D341Med (cell line): Measurements from ENCODE around the gene NGFR.

ENCODE experiments used
- DNase-seq: peaks from one replicate; pipeline ENCODE4 v3.0.0; 2012; ENCODE audit warnings: low spot score

NGFR gene, protein sequence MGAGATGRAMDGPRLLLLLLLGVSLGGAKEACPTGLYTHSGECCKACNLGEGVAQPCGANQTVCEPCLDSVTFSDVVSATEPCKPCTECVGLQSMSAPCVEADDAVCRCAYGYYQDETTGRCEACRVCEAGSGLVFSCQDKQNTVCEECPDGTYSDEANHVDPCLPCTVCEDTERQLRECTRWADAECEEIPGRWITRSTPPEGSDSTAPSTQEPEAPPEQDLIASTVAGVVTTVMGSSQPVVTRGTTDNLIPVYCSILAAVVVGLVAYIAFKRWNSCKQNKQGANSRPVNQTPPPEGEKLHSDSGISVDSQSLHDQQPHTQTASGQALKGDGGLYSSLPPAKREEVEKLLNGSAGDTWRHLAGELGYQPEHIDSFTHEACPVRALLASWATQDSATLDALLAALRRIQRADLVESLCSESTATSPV

DNA sequence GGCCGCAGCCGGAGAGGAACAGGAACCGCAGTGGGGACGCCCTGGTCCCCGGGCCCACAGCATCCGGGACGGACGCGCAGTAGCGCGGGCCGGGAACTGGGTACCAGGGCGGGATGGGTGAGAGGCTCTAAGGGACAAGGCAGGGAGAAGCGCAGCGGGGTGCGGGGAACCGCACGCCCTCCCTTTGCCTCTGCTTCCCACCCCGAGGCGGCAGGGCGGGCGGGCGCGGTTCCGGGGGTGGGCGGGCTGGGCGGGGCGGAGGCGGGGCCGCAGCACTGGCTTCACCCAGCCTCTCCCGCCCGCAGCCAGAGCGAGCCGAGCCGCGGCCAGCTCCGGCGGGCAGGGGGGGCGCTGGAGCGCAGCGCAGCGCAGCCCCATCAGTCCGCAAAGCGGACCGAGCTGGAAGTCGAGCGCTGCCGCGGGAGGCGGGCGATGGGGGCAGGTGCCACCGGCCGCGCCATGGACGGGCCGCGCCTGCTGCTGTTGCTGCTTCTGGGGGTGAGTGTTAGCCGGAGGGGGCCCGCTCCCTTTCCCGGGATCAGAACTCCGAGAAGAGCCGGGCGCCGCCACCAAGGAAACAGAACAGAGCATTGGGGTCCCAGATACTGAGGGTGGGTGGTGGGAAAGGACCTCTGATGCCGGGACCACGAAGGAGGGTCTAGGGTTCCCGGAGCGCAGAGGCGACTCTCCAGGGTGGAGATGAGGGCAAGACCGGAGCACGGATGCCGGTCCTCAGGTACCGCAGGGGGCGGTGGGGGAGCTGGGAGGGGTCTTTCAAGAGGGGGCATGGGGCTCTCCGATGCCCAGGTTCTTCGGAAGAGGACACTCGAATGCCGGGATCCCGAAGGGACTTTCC, at the start of gene NGFR:
Gene NGFR, plus strand, starts transcription at position 308 of the 856 bp plus-strand sequence. Its CDS starts 125 bp downstream, at position 433.
- peak; percentile 81 for DNase-seq

DNA sequence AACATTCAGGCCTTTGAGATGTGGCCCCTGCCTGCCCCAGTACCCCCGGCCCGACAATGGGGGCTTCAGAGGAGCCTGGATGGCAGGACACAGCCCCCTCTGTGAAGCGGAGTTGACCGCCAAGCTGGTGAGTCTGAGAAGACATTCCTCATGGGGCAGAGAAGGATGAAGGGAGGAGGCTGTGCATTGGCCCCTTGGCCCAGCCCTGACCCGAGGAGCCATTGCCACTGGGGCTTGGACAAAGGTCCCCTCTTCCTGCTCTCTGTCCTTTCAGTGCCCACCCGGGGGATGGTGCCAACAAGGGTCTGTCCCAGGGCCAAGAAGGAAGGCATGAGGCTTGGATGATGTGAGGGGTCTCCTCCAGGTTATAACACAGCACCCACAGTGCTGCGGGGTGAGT, 49.5 kb upstream of the NGFR start:
- no peak for DNase-seq

DNA sequence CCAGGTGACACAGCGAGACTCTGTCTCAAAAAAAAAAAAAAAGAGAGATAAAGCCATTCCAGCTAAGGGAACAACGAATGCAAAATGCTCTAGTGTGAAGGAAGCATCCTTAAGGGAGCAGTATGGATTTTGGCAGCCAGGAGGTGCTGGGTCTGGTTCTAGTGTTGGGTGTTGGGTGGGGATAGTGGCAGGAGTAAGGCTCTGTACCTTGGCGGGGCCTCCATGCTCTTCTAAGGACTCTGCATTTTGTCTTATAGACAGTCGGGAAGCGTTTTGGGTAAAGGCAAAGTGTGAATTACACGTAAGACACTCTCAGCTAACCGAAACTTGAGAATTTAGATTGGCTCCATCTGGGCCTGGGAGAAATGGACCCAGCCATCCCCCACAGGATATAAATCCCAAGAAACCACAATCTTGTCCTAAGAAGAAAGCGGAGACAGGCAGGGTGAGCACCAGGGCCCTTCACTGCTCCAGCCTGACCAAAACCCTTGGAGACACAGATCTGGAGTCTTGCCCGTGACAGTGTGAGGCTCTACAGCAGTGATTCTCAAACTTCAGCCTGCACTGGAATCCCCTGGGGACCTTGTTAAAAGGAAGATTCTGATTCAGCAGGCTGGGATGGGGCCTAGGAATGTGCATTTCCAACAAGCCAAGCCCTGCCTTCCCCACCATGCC, 47.3 kb upstream of the NGFR start:
- DNase-seq: no peak

DNA sequence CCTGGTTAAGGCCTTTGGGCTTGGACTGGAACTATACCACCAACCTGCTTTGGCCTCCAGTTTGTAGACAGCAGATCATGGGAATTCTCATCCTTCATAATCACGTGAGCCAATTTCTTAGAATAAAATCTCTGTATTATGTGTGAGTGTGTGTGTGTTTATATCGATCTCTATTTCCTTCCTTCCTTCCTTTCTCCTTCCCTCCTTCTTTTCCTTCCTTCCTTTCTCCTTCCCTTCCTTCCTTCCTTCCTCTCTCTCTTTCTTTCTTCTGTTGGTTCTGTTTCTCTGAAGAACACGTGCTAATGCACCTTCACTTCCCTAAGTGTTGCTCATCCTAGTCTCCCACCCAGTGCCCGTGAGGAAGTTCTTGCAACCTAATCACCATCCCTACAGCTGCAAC, 44.9 kb upstream of the NGFR start:
- no peak for DNase-seq

DNA sequence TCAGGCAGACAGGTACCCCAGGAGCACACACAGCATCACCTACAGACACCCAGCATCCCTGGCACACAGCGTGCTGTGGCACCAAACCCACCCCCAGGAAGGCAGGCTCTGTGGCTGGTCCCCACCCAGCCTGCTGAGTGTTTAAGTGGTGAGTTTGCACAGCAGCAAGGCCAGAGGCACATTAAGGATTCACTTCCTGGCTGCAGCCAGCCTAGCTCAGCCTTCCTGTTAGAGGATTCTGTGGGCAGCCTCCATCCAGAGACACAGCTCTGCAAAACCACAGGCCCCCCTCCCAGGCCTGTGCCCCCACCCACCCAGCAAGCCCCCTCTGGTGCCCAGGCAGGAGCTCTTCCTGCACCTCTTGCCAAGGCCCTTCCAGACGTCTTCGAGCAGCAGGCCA, 44.4 kb upstream of the NGFR start:
- no peak for DNase-seq

DNA sequence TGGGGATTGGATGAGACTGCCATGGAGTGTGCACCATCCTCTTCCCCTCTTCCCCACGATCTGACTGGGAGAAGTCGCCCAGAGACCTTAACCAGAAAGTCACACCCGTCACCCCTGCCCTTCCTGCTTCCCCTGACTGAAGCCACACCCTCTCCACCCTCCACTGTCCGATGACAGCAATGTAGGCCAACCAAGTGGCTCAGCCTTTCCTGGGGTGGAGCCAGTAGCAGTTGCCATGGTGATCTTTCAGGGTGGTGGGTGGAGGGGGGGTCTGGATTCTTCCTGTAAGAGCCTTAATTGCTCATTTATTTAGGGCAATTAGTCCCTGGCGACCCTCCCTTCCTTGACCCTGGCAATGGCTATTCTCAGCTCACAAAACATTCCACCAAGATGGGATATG, 42.9 kb upstream of the NGFR start:
- no peak for DNase-seq

DNA sequence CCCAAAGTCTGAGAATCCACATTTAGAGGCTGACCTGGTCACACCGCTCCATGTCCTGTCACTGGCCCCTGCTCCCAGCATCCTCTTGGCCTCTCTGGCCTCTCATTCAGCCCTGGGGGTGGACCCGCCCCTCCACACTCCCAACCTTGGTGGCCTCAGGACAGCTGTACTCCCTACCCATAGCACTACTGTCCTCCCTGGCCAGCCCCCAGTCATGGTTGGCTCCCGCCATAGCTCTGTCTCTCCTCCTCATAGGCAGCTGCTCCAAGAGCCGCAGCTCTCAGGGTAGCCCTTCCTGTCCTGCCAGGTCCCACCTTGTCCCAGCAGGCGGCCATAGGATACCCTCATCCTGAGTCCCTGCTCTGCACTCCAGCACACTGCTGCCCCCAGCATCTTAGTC, 42.4 kb upstream of the NGFR start:
- DNase-seq: no peak

DNA sequence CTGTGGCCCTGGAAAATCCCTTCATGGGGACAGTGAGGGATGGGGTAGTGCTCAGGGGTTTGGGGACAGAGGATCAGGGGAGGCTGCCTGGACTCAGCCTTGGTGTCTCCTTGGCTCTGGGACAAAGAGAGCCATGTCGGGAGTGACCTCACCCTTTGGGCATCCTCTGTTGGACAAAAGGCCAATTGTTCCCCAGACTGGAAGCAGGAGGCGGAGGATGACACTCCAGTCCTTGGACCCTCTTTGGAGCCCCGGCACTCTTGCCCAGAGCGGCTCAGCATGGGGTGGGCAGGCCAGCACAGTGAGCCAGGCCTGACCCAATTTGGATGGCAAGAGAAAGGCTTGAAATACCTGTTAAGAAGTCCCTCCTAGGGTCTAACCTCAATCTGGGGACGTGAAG, 41.0 kb upstream of the NGFR start:
- no peak for DNase-seq

DNA sequence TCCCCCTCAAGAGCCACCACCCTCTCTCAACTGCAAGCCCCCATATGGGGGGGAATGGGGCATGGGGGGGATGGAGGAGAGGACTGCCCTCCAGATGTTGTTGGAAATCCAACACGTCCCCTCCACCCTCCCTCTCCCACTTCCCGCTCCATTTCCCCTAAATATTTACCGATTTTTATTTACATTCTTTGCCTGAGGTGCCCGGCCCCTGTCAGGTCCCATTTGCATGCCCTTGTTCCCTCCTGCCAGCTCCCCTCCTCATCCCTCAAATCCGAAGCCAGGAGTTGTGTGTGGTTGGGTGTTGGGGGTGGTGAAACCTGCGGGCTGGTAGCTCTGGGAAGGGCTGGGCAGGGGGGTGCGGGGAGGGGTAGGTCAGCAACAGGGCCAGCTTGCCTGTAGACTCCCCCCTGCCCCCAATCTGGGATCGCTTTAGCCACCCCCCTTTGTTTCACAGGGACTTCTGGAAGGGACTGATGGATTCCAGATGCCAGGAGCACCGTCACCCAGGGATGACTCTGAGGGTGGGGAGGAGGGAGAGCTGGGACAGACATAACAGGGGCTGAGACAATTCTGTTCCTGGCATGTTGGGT, 39.7 kb upstream of the NGFR start:
- no peak for DNase-seq

DNA sequence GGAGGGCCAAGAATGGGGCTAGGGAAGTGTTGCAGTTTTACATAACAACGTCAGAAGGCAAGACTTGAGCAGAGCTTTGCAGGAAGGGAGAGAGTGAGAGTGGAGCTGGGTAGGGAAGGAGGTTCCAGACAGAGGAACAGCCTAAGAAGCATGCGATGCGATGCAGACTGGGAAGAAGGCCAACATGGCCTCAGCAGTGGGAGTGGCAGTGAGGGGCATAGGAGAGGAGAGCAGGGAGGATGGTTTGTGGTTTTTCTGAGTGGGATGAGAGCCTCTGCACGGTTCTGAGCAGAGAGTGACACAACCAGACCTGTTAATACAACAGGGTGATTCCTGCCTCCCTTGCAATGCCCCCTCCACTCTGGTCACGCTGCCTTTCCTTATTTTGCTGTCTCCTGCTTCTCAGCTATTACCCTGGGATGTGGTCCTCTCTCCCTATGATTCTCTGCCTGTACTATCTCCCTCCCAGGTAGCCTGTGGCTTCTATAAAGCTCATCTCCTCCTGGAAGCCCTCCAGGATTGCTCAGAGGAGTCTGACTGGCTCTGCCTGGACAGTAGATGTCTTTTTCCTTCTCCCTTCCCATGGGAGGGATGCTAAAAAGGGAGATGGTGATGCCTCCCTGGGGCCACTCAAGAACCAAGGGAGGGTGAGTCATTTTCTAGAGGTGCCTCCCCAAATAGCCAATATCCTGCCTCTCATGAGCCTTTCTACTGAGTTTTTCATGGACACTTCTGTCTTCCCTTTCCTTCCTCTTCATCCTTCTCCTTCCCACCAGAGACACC, 38.7 kb upstream of the NGFR start:
- no peak for DNase-seq

DNA sequence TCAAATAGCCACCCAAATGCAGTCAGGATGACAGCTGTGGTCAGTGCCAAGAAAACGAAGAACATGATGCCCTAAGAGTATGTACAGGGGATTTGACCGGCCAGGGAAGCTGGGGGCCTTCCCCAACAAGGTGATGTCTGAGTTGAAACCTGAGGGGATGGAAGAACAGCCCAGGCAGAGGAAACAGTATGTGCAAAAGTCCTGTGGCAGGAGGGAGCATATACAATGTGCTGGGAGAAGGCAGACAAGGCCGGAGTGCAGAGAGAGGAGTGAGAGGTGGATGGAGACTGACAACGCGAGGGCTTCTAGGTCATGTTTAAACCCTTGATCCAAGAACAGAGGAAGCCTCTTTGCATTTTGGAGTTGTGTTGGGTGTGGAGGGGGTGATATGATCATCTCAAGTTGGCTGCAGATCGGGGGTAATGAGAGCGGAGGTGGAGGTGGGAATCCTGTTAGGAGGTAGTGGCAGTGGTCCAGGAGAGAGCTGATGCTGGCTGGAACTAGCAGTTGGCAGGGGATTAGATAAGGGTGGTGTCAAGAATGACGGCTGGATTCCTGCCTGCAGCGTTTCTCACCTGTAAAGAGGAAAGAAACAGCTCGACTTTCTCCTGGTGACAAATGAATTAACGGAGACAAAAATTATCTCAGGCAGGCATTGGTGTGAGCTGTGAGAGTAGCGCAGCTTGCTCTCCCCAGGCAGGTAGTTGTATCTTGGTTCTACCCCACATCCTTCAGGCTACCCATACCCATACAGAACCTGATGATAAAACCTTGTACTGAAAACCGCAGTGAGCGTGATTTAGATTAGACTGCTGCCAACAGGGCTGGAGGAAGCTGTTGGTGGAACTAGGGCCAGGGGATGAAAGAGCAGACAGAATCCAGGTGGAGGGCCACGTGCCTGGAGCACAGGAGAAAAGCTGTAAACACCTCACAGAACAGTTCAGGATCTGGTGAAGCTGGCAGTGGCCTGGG, 37.2 kb upstream of the NGFR start:
- DNase-seq: no peak

DNA sequence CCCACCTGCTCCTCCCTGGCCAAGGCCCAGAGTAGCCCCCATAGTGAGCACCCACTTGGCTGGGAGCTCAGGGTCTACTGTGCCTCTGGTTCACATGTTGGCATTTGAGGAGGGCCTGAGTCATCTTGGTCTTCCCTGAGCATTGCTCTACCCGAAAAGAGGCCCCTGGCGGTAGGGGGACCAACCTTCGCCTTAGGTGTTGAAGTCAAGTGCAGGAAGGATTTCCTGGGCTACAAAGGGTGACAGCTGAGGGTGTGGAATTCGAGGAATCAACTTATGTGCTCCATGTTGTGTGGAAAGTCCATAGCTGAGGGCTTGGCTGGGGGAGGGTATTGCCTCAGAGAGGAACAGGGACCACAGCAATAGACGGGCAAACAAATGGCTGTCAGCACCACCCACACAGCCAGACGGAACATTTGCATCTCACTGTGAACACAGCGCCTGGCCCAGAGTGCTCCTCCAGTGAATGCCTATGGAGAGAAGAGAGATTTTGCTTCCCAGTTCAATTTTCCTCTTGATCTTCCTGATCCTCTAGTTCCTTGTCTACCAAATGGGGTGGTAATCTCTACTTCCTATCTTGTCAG, 35.6 kb upstream of the NGFR start:
- DNase-seq: no peak

DNA sequence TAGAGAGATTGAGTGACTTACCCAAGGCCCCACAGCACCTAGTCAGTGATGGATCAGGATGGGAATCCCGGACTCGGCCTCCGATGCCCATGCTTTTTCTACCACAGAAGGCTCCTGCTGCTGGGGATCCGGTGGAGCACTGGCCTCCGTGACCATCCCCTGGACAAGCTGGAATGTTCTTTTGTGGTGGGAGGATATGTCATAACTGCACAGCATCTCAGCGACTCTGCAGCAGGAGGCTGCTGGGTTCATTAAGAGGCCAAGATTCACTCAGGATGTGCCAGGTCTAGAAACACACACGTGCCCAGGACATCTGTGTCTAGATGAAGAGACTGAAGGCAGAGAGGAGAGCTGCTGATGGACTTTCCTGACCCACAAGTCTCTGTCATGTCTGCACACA, 34.7 kb upstream of the NGFR start:
- no peak for DNase-seq

DNA sequence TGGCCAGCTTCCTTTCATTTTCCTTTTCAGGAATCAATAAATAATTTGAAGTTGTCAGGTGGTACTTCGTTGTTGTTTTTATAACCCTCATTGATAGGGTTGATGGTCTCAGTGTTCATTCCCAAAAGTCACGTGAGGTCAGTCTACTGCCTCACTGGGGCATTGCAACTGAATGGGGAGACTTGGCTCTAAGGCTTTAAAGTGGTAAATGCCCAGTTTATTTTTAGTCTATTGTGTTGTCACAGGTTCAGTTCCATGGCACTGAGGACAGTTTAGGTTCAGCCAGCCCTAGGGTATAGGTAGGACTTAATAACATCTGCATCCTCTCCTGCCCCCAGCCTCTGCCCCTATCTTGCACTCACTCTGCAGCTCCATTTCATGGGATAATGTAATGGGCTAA, 33.5 kb upstream of the NGFR start:
- DNase-seq: no peak

DNA sequence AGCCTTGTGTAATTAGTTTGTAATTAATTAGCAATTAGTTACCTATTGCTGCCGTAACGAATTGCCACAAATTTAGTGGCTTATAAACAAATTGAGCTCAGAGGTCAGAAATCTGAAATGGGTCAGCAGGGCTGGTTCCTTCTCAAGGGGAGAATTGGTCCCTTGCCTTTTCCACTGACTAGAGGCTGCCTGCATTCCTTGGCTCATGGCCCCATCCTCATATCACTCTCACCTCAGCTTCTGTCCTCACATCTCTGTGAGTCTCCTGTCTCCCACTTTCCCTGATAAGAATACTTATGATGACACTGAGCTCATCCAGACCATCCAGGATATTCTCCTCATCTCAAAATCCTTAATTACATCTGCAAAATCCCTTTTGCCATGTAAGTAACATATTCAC, 31.0 kb upstream of the NGFR start:
- DNase-seq: no peak

DNA sequence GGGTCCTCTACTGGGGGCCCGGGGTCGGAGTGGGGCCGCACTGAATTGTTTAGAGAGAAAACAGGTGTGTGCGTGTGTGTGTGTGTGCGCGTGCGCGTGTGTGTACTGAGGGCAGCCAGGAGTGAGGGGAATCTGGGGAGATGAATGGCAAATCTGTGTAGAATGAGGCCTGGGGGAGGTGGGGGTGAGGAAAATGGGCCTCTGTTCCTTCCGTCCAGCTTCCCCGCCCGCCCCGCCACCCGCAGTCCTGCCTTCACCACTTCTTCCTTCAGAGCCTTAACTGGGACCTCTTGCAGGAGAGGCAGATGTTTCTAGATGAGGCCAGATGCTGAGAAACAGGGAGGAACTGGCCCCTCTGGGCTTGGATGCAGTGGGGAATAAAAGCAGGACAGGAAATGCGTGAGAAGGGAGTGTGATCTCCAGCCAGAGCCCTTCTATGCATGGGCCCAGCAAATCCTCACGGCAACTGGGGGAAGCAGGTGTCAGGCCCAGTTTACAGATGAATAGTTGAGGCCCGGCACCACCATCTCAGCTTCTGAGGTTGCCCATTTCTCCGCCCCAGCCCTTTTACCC, 29.7 kb upstream of the NGFR start:
- no peak for DNase-seq

DNA sequence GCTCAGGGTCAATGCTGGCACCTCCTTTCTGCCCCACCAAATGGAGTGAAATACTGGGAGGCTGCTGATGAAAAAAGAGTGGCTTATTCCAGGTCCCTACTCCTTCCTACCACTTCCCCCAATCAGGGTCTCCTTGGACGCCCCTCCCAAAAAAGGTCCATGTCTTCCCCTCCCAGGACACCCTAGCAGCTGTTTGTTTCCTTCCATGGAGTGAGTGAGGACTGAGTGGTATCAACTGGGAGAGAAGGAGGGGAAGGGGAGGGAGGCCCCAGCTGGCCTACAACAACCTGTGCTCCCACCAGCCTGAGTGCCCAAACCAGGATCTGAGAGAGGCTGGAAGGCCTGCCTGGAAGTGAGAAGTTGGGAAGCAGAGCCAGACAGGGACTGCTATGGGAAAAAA, 28.7 kb upstream of the NGFR start:
- no peak for DNase-seq

DNA sequence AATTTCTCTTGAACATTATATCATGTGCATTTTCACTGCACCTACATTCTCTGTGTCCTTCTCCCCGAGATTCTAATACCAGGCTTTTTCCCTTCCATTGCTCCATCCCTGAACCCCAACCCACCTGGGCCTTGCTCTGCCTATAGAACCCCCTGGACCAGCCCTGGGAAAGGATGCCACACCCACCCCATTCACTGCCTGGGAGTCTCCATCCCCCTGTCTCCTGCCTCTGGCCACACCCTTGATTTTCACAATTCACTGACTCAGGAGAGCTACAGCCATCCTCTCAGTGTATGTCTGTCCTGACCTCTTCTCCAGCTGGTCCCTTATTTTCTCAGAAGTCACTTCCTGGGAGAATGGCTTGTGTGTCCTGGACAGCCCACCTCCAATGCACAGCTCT, 27.9 kb upstream of the NGFR start:
- DNase-seq: no peak

DNA sequence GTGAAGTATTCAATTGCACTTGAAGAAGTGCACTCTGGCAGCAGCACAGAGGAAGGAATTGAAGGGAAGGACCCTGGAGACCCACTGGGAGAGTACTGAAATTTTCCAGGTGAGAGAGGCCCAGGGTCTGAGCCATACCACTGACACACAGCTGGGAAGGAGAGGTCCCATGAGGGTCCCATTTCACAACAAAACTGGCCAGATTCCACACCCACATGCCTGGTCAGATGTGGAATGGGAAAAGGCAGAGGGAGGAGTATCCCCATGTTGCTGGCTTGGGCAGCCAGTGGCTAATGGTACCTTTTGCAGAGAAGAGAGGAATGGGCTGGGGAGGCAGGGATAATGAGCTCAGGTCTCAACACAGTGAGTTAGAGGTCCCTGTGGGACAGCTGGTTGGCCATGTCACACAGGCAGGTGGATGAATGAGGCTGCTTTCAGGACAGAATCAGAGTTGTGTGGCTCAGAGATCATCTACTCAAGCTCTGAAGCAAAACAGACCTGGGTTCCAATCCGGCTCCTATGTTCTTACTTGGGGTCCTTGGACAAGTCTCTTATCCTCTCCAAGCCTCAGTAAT, 26.2 kb upstream of the NGFR start:
- DNase-seq: no peak
